OCI-LY1 (cell line): ENCODE measurements around the gene IDE.
"Not testable (repeated sequence)": the region's sequence is repeated elsewhere in the genome, so short reads cannot be mapped to it uniquely, and the experiment has no call there.

Experiments
- H2AFZ ChIP-seq: fragments of 200-600 bp; sonication (generic), shearing (Covaris generic); 2 replicates; pipeline ENCODE4 v1.6.0; 2014; ENCODE audit warnings: antibody characterized with exemption, mild to moderate bottlenecking, low read length
- H3F3A ChIP-seq: fragments of 200-600 bp; sonication (generic), shearing (Covaris generic); 2 replicates; pipeline ENCODE4 v1.6.0; 2014; ENCODE audit warnings: mild to moderate bottlenecking, antibody characterized with exemption, low read length, moderate library complexity; ENCODE audit not compliant: insufficient read depth
- H3K27ac ChIP-seq: fragments of 200-600 bp; sonication (generic); 2 replicates; pipeline ENCODE4 v1.5.1; 2014; ENCODE audit warnings: low read length, mixed run types, mild to moderate bottlenecking, low read depth; ENCODE audit not compliant: poor library complexity, severe bottlenecking
- H3K27me3 ChIP-seq: fragments of 200-600 bp; sonication (generic); 2 replicates; pipeline ENCODE4 v1.6.0; 2014; ENCODE audit warnings: antibody characterized with exemption, mild to moderate bottlenecking, low read length, moderate library complexity; ENCODE audit not compliant: insufficient read depth
- H3K36me3 ChIP-seq: fragments of 200-600 bp; sonication (generic); 2 replicates; pipeline ENCODE4 v1.6.1; 2014; ENCODE audit warnings: mild to moderate bottlenecking, antibody characterized with exemption, low read length, moderate library complexity, mixed read lengths; ENCODE audit not compliant: insufficient read depth
- H3K4me1 ChIP-seq: fragments of 200-600 bp; sonication (generic); 2 replicates; pipeline ENCODE4 v1.5.1; 2014; ENCODE audit warnings: mild to moderate bottlenecking, low read length, moderate library complexity; ENCODE audit not compliant: insufficient read depth, severe bottlenecking
- H3K4me2 ChIP-seq: fragments of 200-600 bp; sonication (generic), shearing (Covaris generic); 2 replicates; pipeline ENCODE4 v1.6.1; 2014; ENCODE audit warnings: low read length
- H3K4me3 ChIP-seq: fragments of 200-600 bp; sonication (generic); 2 replicates; pipeline ENCODE4 v1.5.1; 2014; ENCODE audit warnings: low read length, low read depth, mild to moderate bottlenecking, mixed read lengths; ENCODE audit not compliant: poor library complexity, severe bottlenecking
- H3K79me2 ChIP-seq: fragments of 200-600 bp; shearing (Covaris generic); 2 replicates; pipeline ENCODE4 v1.6.1; 2016; ENCODE audit warnings: mixed run types, low read length, mixed read lengths; ENCODE audit not compliant: insufficient read depth
- H3K9ac ChIP-seq: fragments of 200-600 bp; sonication (generic), shearing (Covaris generic); 2 replicates; pipeline ENCODE4 v1.6.1; 2014; ENCODE audit warnings: mild to moderate bottlenecking, low read length, mixed read lengths
- H3K9me2 ChIP-seq: fragments of 200-600 bp; sonication (generic), shearing (Covaris generic); 2 replicates; pipeline ENCODE4 v1.6.1; 2014; ENCODE audit warnings: low read depth, mild to moderate bottlenecking, low read length, mixed read lengths
- H3K9me3 ChIP-seq: fragments of 200-600 bp; shearing (Covaris generic); 2 replicates; pipeline ENCODE4 v1.6.1; 2014; ENCODE audit warnings: low read length, mixed read lengths
- H4K20me1 ChIP-seq: fragments of 200-600 bp; sonication (generic), shearing (Covaris generic); 2 replicates; pipeline ENCODE4 v1.6.0; 2016; ENCODE audit warnings: mild to moderate bottlenecking, low read length; ENCODE audit not compliant: insufficient read depth
- CTCF ChIP-seq: fragments of 200-600 bp; sonication (generic), shearing (Covaris generic); IDR thresholded peaks from 2 replicates; pipeline ENCODE4 v1.5.1; 2017; ENCODE audit warnings: mild to moderate bottlenecking, antibody characterized with exemption, low read length, moderate library complexity, mixed read lengths
- EZH2 ChIP-seq: fragments of 200-600 bp; sonication (generic), shearing (Covaris generic); IDR thresholded peaks from 2 replicates; pipeline ENCODE4 v1.8.0; 2017; ENCODE audit warnings: borderline replicate concordance, mixed run types, mild to moderate bottlenecking, antibody characterized with exemption, low read length, moderate library complexity, mixed read lengths

IDE gene

GRCh38 chr10:92571649-92572048 is 2.2 kb downstream of the IDE start:
- H4K20me1 ChIP-seq, result no peaks in the 10 kb centered on the region
- H3K4me3 ChIP-seq, result peak overlapping the region; percentile 96
- H3K9me3 ChIP-seq, result no peaks in the 10 kb centered on the region
- H3K27me3 ChIP-seq, result no peaks in the 10 kb centered on the region
- H3K4me1 ChIP-seq, result peaks cover 31% of the 10 kb centered on the region
- TF ChIP-seq CTCF, result no peak
- no peak for TF ChIP-seq EZH2
- no peaks in the 10 kb centered on the region for H3F3A ChIP-seq
- H3K27ac ChIP-seq, result no peak overlapping the region
- H3K79me2 ChIP-seq, result peaks cover 30% of the 10 kb centered on the region
- H2AFZ ChIP-seq, result no peak overlapping the region
- H3K9ac ChIP-seq, result no peak overlapping the region
- peak overlapping the region; percentile 94 for H3K4me2 ChIP-seq
- peaks cover 6% of the 10 kb centered on the region; the same call in 1 of the 2 replicates for H3K36me3 ChIP-seq
- H3K9me2 ChIP-seq, result no peaks in the 10 kb centered on the region

GRCh38 chr10:92569663-92570062 is 4.2 kb downstream of the IDE start:
- H3K9me3 ChIP-seq, H2AFZ ChIP-seq, H3K4me2 ChIP-seq, H3K9ac ChIP-seq, H3F3A ChIP-seq, H3K27me3 ChIP-seq, H3K4me3 ChIP-seq, H3K27ac ChIP-seq, H3K9me2 ChIP-seq, H4K20me1 ChIP-seq: not testable (repeated sequence)
- H3K36me3 ChIP-seq, result peaks cover 10% of the 10 kb centered on the region; the same call in 1 of the 2 replicates
- H3K4me1 ChIP-seq, result peaks cover 31% of the 10 kb centered on the region
- H3K79me2 ChIP-seq, result peaks cover 30% of the 10 kb centered on the region

GRCh38 chr10:92569071-92569470 is 4.8 kb downstream of the IDE start:
- no peaks in the 10 kb centered on the region for H3K9me3 ChIP-seq
- no peaks in the 10 kb centered on the region for H3F3A ChIP-seq
- H3K4me2 ChIP-seq, result no peak overlapping the region
- H3K4me3 ChIP-seq, result no peak overlapping the region
- peaks cover 30% of the 10 kb centered on the region for H3K79me2 ChIP-seq
- peaks cover 31% of the 10 kb centered on the region for H3K4me1 ChIP-seq
- no peaks in the 10 kb centered on the region for H3K27me3 ChIP-seq
- H3K27ac ChIP-seq, result no peak overlapping the region
- TF ChIP-seq CTCF, result no peak
- no peaks in the 10 kb centered on the region for H4K20me1 ChIP-seq
- no peaks in the 10 kb centered on the region for H3K9me2 ChIP-seq
- H2AFZ ChIP-seq, result no peak overlapping the region
- H3K36me3 ChIP-seq, result peaks cover 10% of the 10 kb centered on the region; the same call in 1 of the 2 replicates
- H3K9ac ChIP-seq, result no peak overlapping the region

- Histone ChIP-seq H2AFZ (no peak overlapping the region), H3K9ac (no peak overlapping the region), H3K4me2 (0 out of 2 replicates have a peak overlapping the region, but pooled peaks have one; percentile 6), H3K27ac (no peak overlapping the region), H3K36me3 (peaks cover 10% of the 10 kb centered on the region; the same call in 1 of the 2 replicates), H3K79me2 (peaks cover 27% of the 10 kb centered on the region), H3K4me1 (peaks cover 31% of the 10 kb centered on the region), H3K9me2 (no peaks in the 10 kb centered on the region), H4K20me1 (no peaks in the 10 kb centered on the region), H3K4me3 (no peak overlapping the region), H3F3A (no peaks in the 10 kb centered on the region), H3K27me3 (no peaks in the 10 kb centered on the region), H3K9me3 (no peaks in the 10 kb centered on the region)
- TF ChIP-seq EZH2, result no peak
- no peak for TF ChIP-seq CTCF
Observed at GRCh38 chr10:92567952-92568600, 5.8 kb downstream of the IDE start.
